IMR-90 (cell line): ENCODE data around the gene UGT1A1.

ENCODE experiments used
- CHD1 ChIP-seq: IDR thresholded peaks from 2 replicates; pipeline ENCODE4 v1.6.1; 2012; ENCODE audit warnings: low read depth, low read length, improper control_type of control experiment
- CTCF ChIP-seq: conservative IDR thresholded peaks from 2 replicates; pipeline ENCODE4 v1.5.1; 2012; ENCODE audit warnings: mild to moderate bottlenecking, low read depth, low read length, improper control_type of control experiment
- FOS ChIP-seq: fragments of 150-350 bp; IDR thresholded peaks from 2 replicates; pipeline ENCODE4 v1.6.1; 2016; ENCODE audit warnings: low read depth, low read length
- MXI1 ChIP-seq: IDR thresholded peaks from 2 replicates; pipeline ENCODE4 v1.6.1; 2012; ENCODE audit warnings: low read depth, mild to moderate bottlenecking, low read length, moderate library complexity, borderline replicate concordance
- POLR2A ChIP-seq: IDR thresholded peaks from 2 replicates; pipeline ENCODE4 v1.6.1; 2012; ENCODE audit warnings: mild to moderate bottlenecking, low read depth, low read length
- USF2 ChIP-seq: fragments of 150-350 bp; IDR thresholded peaks from 2 replicates; pipeline ENCODE4 v1.6.1; 2017; ENCODE audit warnings: mild to moderate bottlenecking, antibody characterized with exemption, low read length, low read depth

GRCh38 chr2:233791151-233791882 lies 31.2 kb downstream of the UGT1A1 start:
- no peak for TF ChIP-seq CTCF
- no peak for TF ChIP-seq FOS
- no peak for TF ChIP-seq POLR2A
- no peak for TF ChIP-seq USF2
- no peak for TF ChIP-seq CHD1
- no peak for TF ChIP-seq MXI1
